ENCODE data around the gene HERC2. TPM values are rescaled to one million over a fixed set of nuclear protein-coding genes. Genes with fewer than 3 reads are reported as not detected.
"Not testable (repeated sequence)": the region's sequence is repeated elsewhere in the genome, so short reads cannot be mapped to it uniquely, and the experiment has no call there.

The HERC2 gene
- total RNA-seq, 1 experiment from 2014 or later, result 69.7 TPM

GRCh38 chr15:28228096-28228495, 93.9 kb downstream of the HERC2 start:
- ATAC-seq, result no peak

DNA sequence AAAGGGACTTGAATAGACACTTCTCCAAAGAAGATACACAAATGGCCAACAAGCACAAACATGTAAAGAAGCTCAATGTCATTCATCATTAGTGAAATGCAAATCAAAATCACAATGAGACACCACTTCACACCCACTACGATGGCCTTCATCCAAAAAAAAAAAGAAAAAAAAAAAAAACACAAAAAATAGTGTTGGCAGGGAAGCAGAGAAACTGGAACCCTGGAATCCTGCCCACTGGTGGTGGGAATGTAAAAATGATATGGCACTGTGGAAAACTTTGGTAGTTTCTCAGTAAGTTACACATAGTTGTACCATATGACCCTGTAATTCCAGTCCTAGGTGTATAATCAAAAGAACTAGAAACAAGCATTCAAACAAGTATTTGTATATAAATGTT, 94.7 kb downstream of the HERC2 start:
- DNase-seq (ENCODE audit: low read depth, low spot score); H3K27me3 ChIP-seq (ENCODE audit: control insufficient read depth, insufficient read depth, low read length); POLR2A ChIA-PET; H3K4me1 ChIP-seq (ENCODE audit: control insufficient read depth, insufficient read depth, low read length); intact Hi-C loops (cut with micrococcal nuclease; ENCODE audit: unreplicated experiment); H3K9me3 ChIP-seq (ENCODE audit: control insufficient read depth, insufficient read depth, low read depth, low read length); H3K36me3 ChIP-seq (ENCODE audit: control insufficient read depth, insufficient read depth, low read length); H3K27ac ChIP-seq (ENCODE audit: low read length); BruUV-seq (replicated peaks); ATAC-seq; H3K4me3 ChIP-seq (ENCODE audit: low read depth in 2 of 2, low read length in 2 of 2); in situ Hi-C loops (cut with HindIII; ENCODE audit: low pct_unique_long_range_greater_than_20kb, low sequenced_read_pairs): not testable (repeated sequence)
- TF ChIP-seq CTCF (IDR thresholded peaks at IDR 0.05), result peak; percentile 56; the same call in 1 of the 2 replicates
- CTCF ChIA-PET, result interaction anchor here (0.6 to 0.7 kb wide), 2 partner anchors 20 to 133 kb away, joined by 9 to 13 read pairs; no protein-coding TSS in a partner anchor

More at GRCh38 chr15:28228096-28228495, 93.9 kb downstream of the HERC2 start:
- H3K36me3 ChIP-seq (ENCODE audit: control insufficient read depth, insufficient read depth, low read length), result peaks cover 4% of the 10 kb centered on the region; the same call in 1 of the 2 replicates
- H3K4me3 ChIP-seq (ENCODE audit: low read depth in 2 of 2, low read length in 2 of 2), result no peak overlapping the region
- H3K27me3 ChIP-seq (ENCODE audit: control insufficient read depth, insufficient read depth, low read length), result no peaks in the 10 kb centered on the region
- no peak for DNase-seq (ENCODE audit: low read depth, low spot score)
- no peaks in the 10 kb centered on the region for H3K9me3 ChIP-seq (ENCODE audit: control insufficient read depth, insufficient read depth, low read depth, low read length)
- POLR2A ChIA-PET, result no interaction called here
- no TSS peak for BruUV-seq (replicated peaks)
- intact Hi-C loops (cut with micrococcal nuclease; ENCODE audit: unreplicated experiment), result no loop called here
- no peaks in the 10 kb centered on the region for H3K4me1 ChIP-seq (ENCODE audit: control insufficient read depth, insufficient read depth, low read length)
- no peak overlapping the region for H3K27ac ChIP-seq (ENCODE audit: low read length)
- in situ Hi-C loops (cut with HindIII; ENCODE audit: low pct_unique_long_range_greater_than_20kb, low sequenced_read_pairs), result no loop called here
- no peak for TF ChIP-seq CTCF (IDR thresholded peaks at IDR 0.05)
- no peak for TF ChIP-seq POLR2AphosphoS5 (IDR thresholded peaks at IDR 0.05; ENCODE audit: low read depth, low read length)
- TF ChIP-seq TCF7L2 (IDR thresholded peaks at IDR 0.05; ENCODE audit: low read depth, low read length), result no peak
- TF ChIP-seq SIN3A (IDR thresholded peaks at IDR 0.05; ENCODE audit: borderline replicate concordance, insufficient read depth, low read depth, low read length), result no peak
- no peak for TF ChIP-seq REST (IDR thresholded peaks at IDR 0.05; ENCODE audit: insufficient read depth in 1 of 2, low read depth in 2 of 2, low read length in 1 of 2)
- CTCF ChIA-PET, result no interaction called here

GRCh38 chr15:28222612-28223011, 99.4 kb downstream of the HERC2 start:
- in situ Hi-C loops (cut with HindIII; ENCODE audit: low pct_unique_long_range_greater_than_20kb, low sequenced_read_pairs); POLR2A ChIA-PET; ATAC-seq; H3K27me3 ChIP-seq (ENCODE audit: control insufficient read depth, insufficient read depth, low read length); intact Hi-C loops (cut with micrococcal nuclease; ENCODE audit: unreplicated experiment); H3K4me1 ChIP-seq (ENCODE audit: control insufficient read depth, insufficient read depth, low read length); H3K36me3 ChIP-seq (ENCODE audit: control insufficient read depth, insufficient read depth, low read length); CTCF ChIA-PET; BruUV-seq (replicated peaks); H3K27ac ChIP-seq (ENCODE audit: low read length); H3K4me3 ChIP-seq (ENCODE audit: low read depth in 2 of 2, low read length in 2 of 2); H3K9me3 ChIP-seq (ENCODE audit: control insufficient read depth, insufficient read depth, low read depth, low read length); DNase-seq (ENCODE audit: low read depth, low spot score): not testable (repeated sequence)

DNA sequence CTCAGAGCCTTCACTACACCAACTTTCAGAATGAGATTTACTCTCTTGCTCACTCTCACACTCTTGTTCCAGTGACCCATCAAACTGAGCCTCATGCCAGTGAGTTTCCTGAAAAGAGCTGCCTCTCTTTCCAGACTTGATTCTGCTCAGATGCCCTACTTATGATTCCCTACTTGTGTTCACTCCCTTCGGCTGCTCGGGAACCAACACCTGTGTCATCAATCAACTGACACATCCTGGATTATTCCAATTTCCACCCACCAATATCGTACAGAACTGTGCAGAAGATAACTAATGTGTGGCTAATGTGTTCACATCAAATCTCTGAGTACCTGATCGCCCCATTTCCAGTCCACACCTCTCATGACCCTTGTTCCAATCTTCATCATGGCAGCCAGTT, 100.3 kb downstream of the HERC2 start:
- POLR2A ChIA-PET; ATAC-seq; H3K9me3 ChIP-seq (ENCODE audit: control insufficient read depth, insufficient read depth, low read depth, low read length); CTCF ChIA-PET; H3K4me1 ChIP-seq (ENCODE audit: control insufficient read depth, insufficient read depth, low read length); H3K36me3 ChIP-seq (ENCODE audit: control insufficient read depth, insufficient read depth, low read length); H3K4me3 ChIP-seq (ENCODE audit: low read depth in 2 of 2, low read length in 2 of 2); DNase-seq (ENCODE audit: low read depth, low spot score); BruUV-seq (replicated peaks); H3K27me3 ChIP-seq (ENCODE audit: control insufficient read depth, insufficient read depth, low read length); in situ Hi-C loops (cut with HindIII; ENCODE audit: low pct_unique_long_range_greater_than_20kb, low sequenced_read_pairs); H3K27ac ChIP-seq (ENCODE audit: low read length); intact Hi-C loops (cut with micrococcal nuclease; ENCODE audit: unreplicated experiment): not testable (repeated sequence)
